Measurements from ENCODE around the gene NPAS2. TPM values are rescaled to one million over a fixed set of nuclear protein-coding genes. Genes with fewer than 3 reads are reported as not detected.
A peak's percentile ranks its signal among the peaks of the same experiment; 100 is the strongest.

NPAS2 gene
- total RNA-seq, 1 donor, result 8.7 TPM

DNA sequence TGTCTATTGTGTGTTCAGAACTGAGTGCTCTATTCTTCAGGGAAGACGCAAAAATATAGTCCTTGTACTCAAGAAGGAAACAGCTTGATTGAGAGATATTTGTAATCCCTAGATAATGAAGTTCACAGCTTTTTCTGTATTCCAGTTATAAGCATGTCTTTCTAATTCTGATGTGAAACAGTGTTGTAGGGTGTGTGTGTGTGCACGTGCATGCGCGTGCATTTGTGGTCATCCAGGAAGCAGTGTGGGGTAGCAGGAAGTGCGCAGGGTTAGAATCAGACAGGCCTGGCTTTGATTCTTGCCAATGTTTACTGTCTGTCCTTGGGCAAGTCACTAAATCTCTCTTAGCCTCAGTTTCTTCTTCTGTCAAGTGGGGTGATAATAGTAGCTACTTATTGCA is 87.9 kb downstream of the NPAS2 start:
- TF ChIP-seq CTCF (IDR thresholded peaks at IDR 0.05; ENCODE audit: extremely low read depth, low read depth, low read length), result no peak
- peaks cover 4% of the 10 kb centered on the region for H4K20me1 ChIP-seq (ENCODE audit: insufficient read depth, low read length)
- no peaks in the 10 kb centered on the region for H3K9me3 ChIP-seq (ENCODE audit: low read depth, low read length)
- no peaks in the 10 kb centered on the region for H3K79me2 ChIP-seq (ENCODE audit: insufficient read depth, low read length)
- H2AFZ ChIP-seq (ENCODE audit: low read length), result no peak overlapping the region
- H3K4me1 ChIP-seq (ENCODE audit: insufficient read depth, low read length), result peaks cover 12% of the 10 kb centered on the region
- H3K27me3 ChIP-seq (ENCODE audit: insufficient read depth, low read length), result peaks cover 29% of the 10 kb centered on the region
- H3K4me2 ChIP-seq (ENCODE audit: insufficient read depth, low read length), result no peak overlapping the region
- no peaks in the 10 kb centered on the region for H3K36me3 ChIP-seq (ENCODE audit: insufficient read depth, low read length)
- no peak overlapping the region for H3K4me3 ChIP-seq (ENCODE audit: insufficient read depth, low read length)
- DNase-seq (ENCODE audit: insufficient read length, low spot score, missing footprints), result no peak
- no peak overlapping the region for H3K27ac ChIP-seq (ENCODE audit: low read depth, low read length)

- no peak overlapping the region for H3K4me3 ChIP-seq (ENCODE audit: insufficient read depth, low read length)
- no peaks in the 10 kb centered on the region for H3K79me2 ChIP-seq (ENCODE audit: insufficient read depth, low read length)
- TF ChIP-seq CTCF (IDR thresholded peaks at IDR 0.05; ENCODE audit: extremely low read depth, low read depth, low read length), result no peak
- H3K27ac ChIP-seq (ENCODE audit: low read depth, low read length), result no peak overlapping the region
- no peaks in the 10 kb centered on the region for H3K36me3 ChIP-seq (ENCODE audit: insufficient read depth, low read length)
- no peak overlapping the region for H3K4me2 ChIP-seq (ENCODE audit: insufficient read depth, low read length)
- peaks cover 32% of the 10 kb centered on the region for H3K27me3 ChIP-seq (ENCODE audit: insufficient read depth, low read length)
- H3K4me1 ChIP-seq (ENCODE audit: insufficient read depth, low read length), result no peaks in the 10 kb centered on the region
- peak overlapping the region; percentile 22 for H2AFZ ChIP-seq (ENCODE audit: low read length)
- peaks cover 4% of the 10 kb centered on the region for H4K20me1 ChIP-seq (ENCODE audit: insufficient read depth, low read length)
- H3K9me3 ChIP-seq (ENCODE audit: low read depth, low read length), result no peaks in the 10 kb centered on the region
- no peak for DNase-seq (ENCODE audit: insufficient read length, low spot score, missing footprints)
Observed at GRCh38 chr2:100909534-100910081, 89.7 kb downstream of the NPAS2 start.

- Histone ChIP-seq H3K36me3 (ENCODE audit: insufficient read depth, low read length) (no peaks in the 10 kb centered on the region), H2AFZ (ENCODE audit: low read length) (no peak overlapping the region), H3K27me3 (ENCODE audit: insufficient read depth, low read length) (peaks cover 32% of the 10 kb centered on the region), H3K4me2 (ENCODE audit: insufficient read depth, low read length) (no peak overlapping the region), H4K20me1 (ENCODE audit: insufficient read depth, low read length) (peaks cover 4% of the 10 kb centered on the region), H3K9me3 (ENCODE audit: low read depth, low read length) (no peaks in the 10 kb centered on the region), H3K27ac (ENCODE audit: low read depth, low read length) (no peak overlapping the region), H3K4me3 (ENCODE audit: insufficient read depth, low read length) (no peak overlapping the region), H3K79me2 (ENCODE audit: insufficient read depth, low read length) (no peaks in the 10 kb centered on the region), H3K4me1 (ENCODE audit: insufficient read depth, low read length) (no peaks in the 10 kb centered on the region)
- TF ChIP-seq CTCF (IDR thresholded peaks at IDR 0.05; ENCODE audit: extremely low read depth, low read depth, low read length), result no peak
- DNase-seq (ENCODE audit: insufficient read length, low spot score, missing footprints), result no peak
Observed at GRCh38 chr2:100910111-100910510, 90.2 kb downstream of the NPAS2 start.

GRCh38 chr2:100919316-100919715 is 99.4 kb downstream of the NPAS2 start:
- no peak overlapping the region for H3K4me3 ChIP-seq (ENCODE audit: insufficient read depth, low read length)
- H3K4me2 ChIP-seq (ENCODE audit: insufficient read depth, low read length), result no peak overlapping the region
- H4K20me1 ChIP-seq (ENCODE audit: insufficient read depth, low read length), result no peaks in the 10 kb centered on the region
- H3K27ac ChIP-seq (ENCODE audit: low read depth, low read length), result no peak overlapping the region
- no peak overlapping the region for H2AFZ ChIP-seq (ENCODE audit: low read length)
- peaks cover 3% of the 10 kb centered on the region for H3K4me1 ChIP-seq (ENCODE audit: insufficient read depth, low read length)
- no peak for DNase-seq (ENCODE audit: insufficient read length, low spot score, missing footprints)
- TF ChIP-seq CTCF (IDR thresholded peaks at IDR 0.05; ENCODE audit: extremely low read depth, low read depth, low read length), result peak; percentile 41
- no peaks in the 10 kb centered on the region for H3K9me3 ChIP-seq (ENCODE audit: low read depth, low read length)
- no peaks in the 10 kb centered on the region for H3K36me3 ChIP-seq (ENCODE audit: insufficient read depth, low read length)
- no peaks in the 10 kb centered on the region for H3K27me3 ChIP-seq (ENCODE audit: insufficient read depth, low read length)
- no peaks in the 10 kb centered on the region for H3K79me2 ChIP-seq (ENCODE audit: insufficient read depth, low read length)

Data from osteoblast (primary cell).